GM23338 (cell line): ENCODE measurements around the gene POLR2B.

Experiments
- CREB1 ChIP-seq: fragments of 250-450 bp; sonication (Bioruptor Pico); IDR thresholded peaks from 2 replicates; pipeline ENCODE4 v1.5.0; 2020; ENCODE audit warnings: low read depth, mild to moderate bottlenecking, moderate library complexity
- EZH2 ChIP-seq: fragments of 200-600 bp; sonication (generic); IDR thresholded peaks from one replicate; pipeline ENCODE4 v1.8.0; 2017; ENCODE audit warnings: antibody characterized with exemption, mild to moderate bottlenecking, low read depth; ENCODE audit not compliant: unreplicated experiment
- EZH2phosphoT487 ChIP-seq: fragments of 200-600 bp; sonication (generic); IDR thresholded peaks from one replicate; pipeline ENCODE4 v1.8.1; 2018; ENCODE audit warnings: antibody characterized with exemption; ENCODE audit not compliant: unreplicated experiment
- JUNB ChIP-seq: IDR thresholded peaks from one replicate; pipeline ENCODE4 v1.6.1; 2016; ENCODE audit warnings: antibody characterized with exemption; ENCODE audit not compliant: unreplicated experiment
- POLR2AphosphoS5 ChIP-seq: IDR thresholded peaks from 2 replicates; pipeline ENCODE4 v1.6.1; 2016; ENCODE audit warnings: antibody characterized with exemption, low read depth
- ZNF114 ChIP-seq: fragments of 250-450 bp; sonication (Bioruptor Pico); IDR thresholded peaks from 2 replicates; pipeline ENCODE4 v1.5.0; 2020; ENCODE audit warnings: mild to moderate bottlenecking, moderate library complexity
- TF ChIP-seq, protein P1 (sequence below): IDR thresholded peaks from 2 replicates; pipeline ENCODE4 v1.6.1; 2016; ENCODE audit warnings: antibody characterized with exemption
- TF ChIP-seq, protein P2 (sequence below), 2 experiments: fragments of 200-600 bp in 1 of 2; sonication (generic) in 1 of 2; conservative IDR thresholded peaks; 2 replicates each; pipeline versions ENCODE4 v1.5.1 to v1.6.1; 2016 to 2017; ENCODE audit warnings: antibody characterized with exemption in 2 of 2, low read depth in 2 of 2, mild to moderate bottlenecking in 2 of 2, moderate library complexity in 1 of 2
- TF ChIP-seq, protein P3 (sequence below): IDR thresholded peaks from one replicate; pipeline ENCODE4 v1.6.1; 2018; ENCODE audit warnings: antibody characterized with exemption; ENCODE audit not compliant: unreplicated experiment
- TF ChIP-seq, protein P4 (sequence below): fragments of 250-450 bp; sonication (Bioruptor Pico); IDR thresholded peaks from 2 replicates; pipeline ENCODE4 v1.5.0; 2020; ENCODE audit warnings: mild to moderate bottlenecking, moderate library complexity

DNA sequence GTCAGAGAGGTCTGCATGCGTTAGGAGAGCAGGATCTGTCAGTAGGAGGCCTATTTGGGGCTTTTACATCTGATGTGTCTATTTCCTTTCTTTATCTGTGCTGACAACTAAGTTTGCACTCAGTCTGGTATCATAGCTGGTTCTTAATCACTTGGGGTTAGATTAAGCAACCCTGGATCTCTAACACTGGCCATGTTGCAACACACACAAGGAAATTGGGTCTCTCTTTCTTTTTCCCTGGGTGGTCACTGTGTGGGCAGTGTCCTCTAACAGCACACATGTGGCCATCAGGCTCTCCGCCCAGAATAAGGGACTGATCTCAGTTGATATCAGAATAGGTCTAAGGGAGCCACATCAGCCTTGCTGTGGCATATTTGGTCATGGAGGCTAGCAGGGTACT lies 92.6 kb downstream of the POLR2B start:
- TF ChIP-seq EZH2: no peak
- TF ChIP-seq, protein P1, sequence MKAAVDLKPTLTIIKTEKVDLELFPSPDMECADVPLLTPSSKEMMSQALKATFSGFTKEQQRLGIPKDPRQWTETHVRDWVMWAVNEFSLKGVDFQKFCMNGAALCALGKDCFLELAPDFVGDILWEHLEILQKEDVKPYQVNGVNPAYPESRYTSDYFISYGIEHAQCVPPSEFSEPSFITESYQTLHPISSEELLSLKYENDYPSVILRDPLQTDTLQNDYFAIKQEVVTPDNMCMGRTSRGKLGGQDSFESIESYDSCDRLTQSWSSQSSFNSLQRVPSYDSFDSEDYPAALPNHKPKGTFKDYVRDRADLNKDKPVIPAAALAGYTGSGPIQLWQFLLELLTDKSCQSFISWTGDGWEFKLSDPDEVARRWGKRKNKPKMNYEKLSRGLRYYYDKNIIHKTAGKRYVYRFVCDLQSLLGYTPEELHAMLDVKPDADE: no peak
- TF ChIP-seq EZH2phosphoT487: no peak
- TF ChIP-seq, protein P2, sequence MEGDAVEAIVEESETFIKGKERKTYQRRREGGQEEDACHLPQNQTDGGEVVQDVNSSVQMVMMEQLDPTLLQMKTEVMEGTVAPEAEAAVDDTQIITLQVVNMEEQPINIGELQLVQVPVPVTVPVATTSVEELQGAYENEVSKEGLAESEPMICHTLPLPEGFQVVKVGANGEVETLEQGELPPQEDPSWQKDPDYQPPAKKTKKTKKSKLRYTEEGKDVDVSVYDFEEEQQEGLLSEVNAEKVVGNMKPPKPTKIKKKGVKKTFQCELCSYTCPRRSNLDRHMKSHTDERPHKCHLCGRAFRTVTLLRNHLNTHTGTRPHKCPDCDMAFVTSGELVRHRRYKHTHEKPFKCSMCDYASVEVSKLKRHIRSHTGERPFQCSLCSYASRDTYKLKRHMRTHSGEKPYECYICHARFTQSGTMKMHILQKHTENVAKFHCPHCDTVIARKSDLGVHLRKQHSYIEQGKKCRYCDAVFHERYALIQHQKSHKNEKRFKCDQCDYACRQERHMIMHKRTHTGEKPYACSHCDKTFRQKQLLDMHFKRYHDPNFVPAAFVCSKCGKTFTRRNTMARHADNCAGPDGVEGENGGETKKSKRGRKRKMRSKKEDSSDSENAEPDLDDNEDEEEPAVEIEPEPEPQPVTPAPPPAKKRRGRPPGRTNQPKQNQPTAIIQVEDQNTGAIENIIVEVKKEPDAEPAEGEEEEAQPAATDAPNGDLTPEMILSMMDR (conservative IDR thresholded peaks at IDR 0.05; ENCODE audit: low read depth in 2 of 2): no peak
- no peak for TF ChIP-seq JUNB
- TF ChIP-seq POLR2AphosphoS5: no peak
- TF ChIP-seq, protein P3, sequence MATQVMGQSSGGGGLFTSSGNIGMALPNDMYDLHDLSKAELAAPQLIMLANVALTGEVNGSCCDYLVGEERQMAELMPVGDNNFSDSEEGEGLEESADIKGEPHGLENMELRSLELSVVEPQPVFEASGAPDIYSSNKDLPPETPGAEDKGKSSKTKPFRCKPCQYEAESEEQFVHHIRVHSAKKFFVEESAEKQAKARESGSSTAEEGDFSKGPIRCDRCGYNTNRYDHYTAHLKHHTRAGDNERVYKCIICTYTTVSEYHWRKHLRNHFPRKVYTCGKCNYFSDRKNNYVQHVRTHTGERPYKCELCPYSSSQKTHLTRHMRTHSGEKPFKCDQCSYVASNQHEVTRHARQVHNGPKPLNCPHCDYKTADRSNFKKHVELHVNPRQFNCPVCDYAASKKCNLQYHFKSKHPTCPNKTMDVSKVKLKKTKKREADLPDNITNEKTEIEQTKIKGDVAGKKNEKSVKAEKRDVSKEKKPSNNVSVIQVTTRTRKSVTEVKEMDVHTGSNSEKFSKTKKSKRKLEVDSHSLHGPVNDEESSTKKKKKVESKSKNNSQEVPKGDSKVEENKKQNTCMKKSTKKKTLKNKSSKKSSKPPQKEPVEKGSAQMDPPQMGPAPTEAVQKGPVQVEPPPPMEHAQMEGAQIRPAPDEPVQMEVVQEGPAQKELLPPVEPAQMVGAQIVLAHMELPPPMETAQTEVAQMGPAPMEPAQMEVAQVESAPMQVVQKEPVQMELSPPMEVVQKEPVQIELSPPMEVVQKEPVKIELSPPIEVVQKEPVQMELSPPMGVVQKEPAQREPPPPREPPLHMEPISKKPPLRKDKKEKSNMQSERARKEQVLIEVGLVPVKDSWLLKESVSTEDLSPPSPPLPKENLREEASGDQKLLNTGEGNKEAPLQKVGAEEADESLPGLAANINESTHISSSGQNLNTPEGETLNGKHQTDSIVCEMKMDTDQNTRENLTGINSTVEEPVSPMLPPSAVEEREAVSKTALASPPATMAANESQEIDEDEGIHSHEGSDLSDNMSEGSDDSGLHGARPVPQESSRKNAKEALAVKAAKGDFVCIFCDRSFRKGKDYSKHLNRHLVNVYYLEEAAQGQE: no peak
- TF ChIP-seq, protein P4, sequence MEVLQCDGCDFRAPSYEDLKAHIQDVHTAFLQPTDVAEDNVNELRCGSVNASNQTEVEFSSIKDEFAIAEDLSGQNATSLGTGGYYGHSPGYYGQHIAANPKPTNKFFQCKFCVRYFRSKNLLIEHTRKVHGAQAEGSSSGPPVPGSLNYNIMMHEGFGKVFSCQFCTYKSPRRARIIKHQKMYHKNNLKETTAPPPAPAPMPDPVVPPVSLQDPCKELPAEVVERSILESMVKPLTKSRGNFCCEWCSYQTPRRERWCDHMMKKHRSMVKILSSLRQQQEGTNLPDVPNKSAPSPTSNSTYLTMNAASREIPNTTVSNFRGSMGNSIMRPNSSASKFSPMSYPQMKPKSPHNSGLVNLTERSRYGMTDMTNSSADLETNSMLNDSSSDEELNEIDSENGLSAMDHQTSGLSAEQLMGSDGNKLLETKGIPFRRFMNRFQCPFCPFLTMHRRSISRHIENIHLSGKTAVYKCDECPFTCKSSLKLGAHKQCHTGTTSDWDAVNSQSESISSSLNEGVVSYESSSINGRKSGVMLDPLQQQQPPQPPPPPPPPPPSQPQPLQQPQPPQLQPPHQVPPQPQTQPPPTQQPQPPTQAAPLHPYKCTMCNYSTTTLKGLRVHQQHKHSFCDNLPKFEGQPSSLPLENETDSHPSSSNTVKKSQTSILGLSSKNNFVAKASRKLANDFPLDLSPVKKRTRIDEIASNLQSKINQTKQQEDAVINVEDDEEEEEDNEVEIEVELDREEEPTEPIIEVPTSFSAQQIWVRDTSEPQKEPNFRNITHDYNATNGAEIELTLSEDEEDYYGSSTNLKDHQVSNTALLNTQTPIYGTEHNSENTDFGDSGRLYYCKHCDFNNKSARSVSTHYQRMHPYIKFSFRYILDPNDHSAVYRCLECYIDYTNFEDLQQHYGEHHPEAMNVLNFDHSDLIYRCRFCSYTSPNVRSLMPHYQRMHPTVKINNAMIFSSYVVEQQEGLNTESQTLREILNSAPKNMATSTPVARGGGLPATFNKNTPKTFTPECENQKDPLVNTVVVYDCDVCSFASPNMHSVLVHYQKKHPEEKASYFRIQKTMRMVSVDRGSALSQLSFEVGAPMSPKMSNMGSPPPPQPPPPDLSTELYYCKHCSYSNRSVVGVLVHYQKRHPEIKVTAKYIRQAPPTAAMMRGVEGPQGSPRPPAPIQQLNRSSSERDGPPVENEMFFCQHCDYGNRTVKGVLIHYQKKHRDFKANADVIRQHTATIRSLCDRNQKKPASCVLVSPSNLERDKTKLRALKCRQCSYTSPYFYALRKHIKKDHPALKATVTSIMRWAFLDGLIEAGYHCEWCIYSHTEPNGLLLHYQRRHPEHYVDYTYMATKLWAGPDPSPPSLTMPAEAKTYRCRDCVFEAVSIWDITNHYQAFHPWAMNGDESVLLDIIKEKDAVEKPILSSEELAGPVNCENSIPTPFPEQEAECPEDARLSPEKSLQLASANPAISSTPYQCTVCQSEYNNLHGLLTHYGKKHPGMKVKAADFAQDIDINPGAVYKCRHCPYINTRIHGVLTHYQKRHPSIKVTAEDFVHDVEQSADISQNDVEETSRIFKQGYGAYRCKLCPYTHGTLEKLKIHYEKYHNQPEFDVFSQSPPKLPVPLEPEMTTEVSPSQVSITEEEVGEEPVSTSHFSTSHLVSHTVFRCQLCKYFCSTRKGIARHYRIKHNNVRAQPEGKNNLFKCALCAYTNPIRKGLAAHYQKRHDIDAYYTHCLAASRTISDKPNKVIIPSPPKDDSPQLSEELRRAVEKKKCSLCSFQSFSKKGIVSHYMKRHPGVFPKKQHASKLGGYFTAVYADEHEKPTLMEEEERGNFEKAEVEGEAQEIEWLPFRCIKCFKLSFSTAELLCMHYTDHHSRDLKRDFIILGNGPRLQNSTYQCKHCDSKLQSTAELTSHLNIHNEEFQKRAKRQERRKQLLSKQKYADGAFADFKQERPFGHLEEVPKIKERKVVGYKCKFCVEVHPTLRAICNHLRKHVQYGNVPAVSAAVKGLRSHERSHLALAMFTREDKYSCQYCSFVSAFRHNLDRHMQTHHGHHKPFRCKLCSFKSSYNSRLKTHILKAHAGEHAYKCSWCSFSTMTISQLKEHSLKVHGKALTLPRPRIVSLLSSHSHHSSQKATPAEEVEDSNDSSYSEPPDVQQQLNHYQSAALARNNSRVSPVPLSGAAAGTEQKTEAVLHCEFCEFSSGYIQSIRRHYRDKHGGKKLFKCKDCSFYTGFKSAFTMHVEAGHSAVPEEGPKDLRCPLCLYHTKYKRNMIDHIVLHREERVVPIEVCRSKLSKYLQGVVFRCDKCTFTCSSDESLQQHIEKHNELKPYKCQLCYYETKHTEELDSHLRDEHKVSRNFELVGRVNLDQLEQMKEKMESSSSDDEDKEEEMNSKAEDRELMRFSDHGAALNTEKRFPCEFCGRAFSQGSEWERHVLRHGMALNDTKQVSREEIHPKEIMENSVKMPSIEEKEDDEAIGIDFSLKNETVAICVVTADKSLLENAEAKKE: no peak
- TF ChIP-seq CREB1 (CRISPR knock-in tag): no peak
- TF ChIP-seq ZNF114 (CRISPR knock-in tag): no peak
